Gastroesophageal sphincter (tissue), 3 donors: Measurements from ENCODE around the gene FAM111A.
A peak's percentile ranks its signal among the peaks of the same experiment; 100 is the strongest.

Source experiments
- CTCF ChIP-seq, 4 experiments: fragments of 200-600 bp in 2 of 4; fragments of 450-650 bp in 2 of 4; sonication (generic) in 1 of 4; IDR thresholded peaks; one replicate each; pipeline ENCODE4 v1.5.1; 2017 to 2019; ENCODE audit warnings: antibody characterized with exemption in 4 of 4, mild to moderate bottlenecking in 2 of 4, moderate library complexity in 2 of 4
- EP300 ChIP-seq: sonication (generic); formaldehyde crosslinking; IDR thresholded peaks from one replicate; pipeline ENCODE4 v1.6.1; 2017; ENCODE audit warnings: antibody characterized with exemption, mild to moderate bottlenecking
- POLR2A ChIP-seq, 2 donors: fragments of 450-650 bp; IDR thresholded peaks; one replicate each; pipeline ENCODE4 v1.6.1; 2017; ENCODE audit warnings: antibody characterized with exemption in 2 of 2, mild to moderate bottlenecking in 2 of 2, moderate library complexity in 1 of 2
- POLR2AphosphoS5 ChIP-seq: sonication (generic); formaldehyde crosslinking; IDR thresholded peaks from one replicate; pipeline ENCODE4 v1.6.1; 2017; ENCODE audit warnings: antibody characterized with exemption

GRCh38 chr11:59142530-59143507, at the start of gene FAM111A:
- TF ChIP-seq CTCF (IDR thresholded peaks at IDR 0.05) (peak in 2 of 4 experiments; percentile 10 to 45), EP300 (no peak), POLR2A (IDR thresholded peaks at IDR 0.05) (peak; percentile 17 to 24), POLR2AphosphoS5 (peak; percentile 54)
